Stimulated activated CD4-positive, alpha-beta T cell treated with anti-CD3 and anti-CD28 coated beads, Interleukin-4, amount 100 ng/mL, for 4 hours (primary cell): ENCODE results near the gene KIAA1614.

Experiments
- DNase-seq, 2 experiments: peaks; one replicate each; pipeline ENCODE4 v3.0.0-alpha.2; 2020

The KIAA1614 gene

DNA sequence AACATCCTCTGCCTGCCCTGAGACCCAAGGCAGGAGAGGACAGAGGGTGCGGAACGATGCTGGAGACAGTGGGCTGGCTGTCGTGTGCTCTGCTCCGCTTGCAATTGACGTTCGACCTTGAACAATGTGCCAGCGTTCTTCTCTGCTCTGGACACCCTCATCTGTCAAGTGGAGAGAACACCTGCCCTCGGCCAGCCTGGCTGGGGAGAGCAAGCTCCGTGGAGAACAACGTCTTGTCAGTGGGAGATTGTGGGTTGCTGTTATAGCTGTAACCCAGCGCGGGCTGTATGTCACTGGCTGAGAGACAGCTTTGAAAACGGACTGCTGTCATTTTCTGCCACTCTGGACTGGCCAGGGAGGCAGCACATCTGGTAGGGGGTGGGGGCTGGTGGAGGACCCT is 14.7 kb downstream of the KIAA1614 start:
- DNase-seq: no peak

DNA sequence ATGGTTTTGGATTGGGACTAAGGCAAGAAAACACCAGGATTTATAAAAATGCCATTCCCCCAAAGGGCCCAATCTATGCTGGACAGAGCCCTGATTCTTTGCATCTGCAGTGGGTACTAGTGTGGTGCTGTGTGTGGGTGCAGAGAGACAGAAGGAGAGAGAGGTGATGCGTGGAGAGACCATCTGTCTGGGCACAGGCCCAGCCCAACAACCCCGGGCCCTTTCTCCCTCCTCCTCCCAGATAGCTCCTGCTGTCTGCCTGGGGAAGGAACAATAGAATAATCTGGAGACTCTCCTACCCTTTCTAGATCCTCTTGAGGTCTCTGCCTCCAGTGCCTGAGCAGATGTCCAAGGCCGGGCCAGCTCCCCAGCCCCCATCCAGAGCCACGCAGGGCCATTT is 15.1 kb downstream of the KIAA1614 start:
- DNase-seq: no peak

DNA sequence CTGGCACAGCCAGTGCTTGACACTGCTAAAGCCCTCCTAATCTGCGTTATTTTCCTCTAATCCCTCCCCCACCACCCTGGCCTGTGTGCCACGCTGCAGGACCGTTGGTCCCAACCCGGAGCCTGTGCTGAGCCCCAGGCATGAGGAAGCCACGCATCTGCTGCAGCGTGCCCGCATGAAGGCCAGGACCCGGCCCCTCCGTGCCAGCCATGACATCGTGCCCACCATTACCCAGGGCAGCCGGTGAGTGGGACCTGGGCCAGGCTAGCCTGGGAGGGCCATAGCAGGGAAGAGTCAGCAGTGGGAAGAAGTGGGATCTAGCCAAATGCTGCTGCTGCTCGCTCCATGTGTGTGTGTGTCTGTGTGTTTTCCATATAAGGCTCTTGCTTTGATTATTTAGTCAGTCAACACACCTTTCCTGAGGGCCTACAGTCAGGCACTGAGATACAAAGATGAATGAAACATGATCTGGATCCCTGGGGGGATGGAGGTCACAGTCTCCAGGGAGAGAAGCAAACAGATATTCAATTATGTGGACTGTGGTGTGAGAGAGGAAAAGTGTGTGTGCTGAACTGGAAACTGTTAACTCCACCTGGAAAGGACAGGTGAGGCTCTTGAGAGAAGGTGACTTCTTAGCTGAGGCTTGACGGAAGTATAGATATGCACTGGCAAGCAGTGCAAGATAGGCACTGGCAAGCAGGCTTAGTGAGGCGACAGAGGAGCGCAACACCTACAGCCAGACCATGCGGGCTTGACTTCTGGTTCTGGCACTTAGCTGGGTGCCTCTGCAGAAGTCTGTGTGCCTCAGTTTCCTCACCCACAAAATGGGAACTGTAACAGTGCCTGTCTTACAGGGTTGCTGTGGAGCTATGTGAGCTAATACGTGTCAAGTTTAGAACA is 15.9 kb downstream of the KIAA1614 start:
- DNase-seq: no peak

DNA sequence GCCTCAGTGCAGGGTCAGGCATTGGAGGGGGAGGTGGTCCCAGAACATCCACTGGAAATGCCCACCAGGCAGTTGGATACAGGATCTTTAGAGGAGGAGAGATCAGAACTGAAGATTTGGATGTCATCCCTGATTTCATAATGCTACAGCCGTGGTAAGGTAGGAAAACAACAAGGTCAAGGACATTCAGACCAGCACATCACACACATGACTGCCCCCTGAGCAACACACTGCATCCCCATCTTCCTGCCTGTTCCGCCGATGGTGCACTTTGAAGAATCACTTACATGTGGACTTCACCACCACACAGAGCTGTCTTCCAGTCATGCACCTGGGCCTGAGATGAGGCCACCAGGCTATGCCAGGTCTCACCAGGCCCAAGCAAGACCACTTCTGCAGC is 16.7 kb downstream of the KIAA1614 start:
- no peak for DNase-seq

DNA sequence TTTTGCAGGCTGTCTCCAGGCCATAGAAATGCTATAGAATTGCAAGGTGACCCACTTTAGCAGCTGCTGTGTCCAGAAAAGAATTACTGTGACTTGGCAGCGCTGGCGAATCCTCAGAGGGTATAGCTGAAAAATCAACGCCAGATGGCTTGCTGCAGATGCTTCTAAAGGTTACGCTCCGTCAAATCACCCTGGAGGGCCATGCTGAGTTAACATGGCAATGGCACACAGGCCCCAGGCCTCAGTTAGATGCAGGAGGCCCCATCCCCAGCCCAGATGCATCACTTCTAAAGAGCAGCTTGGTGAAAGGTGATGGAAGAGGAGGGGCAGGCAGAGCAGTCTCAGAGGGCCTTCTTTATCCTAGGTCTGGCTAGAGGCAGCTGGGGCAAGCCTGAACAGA is 18.0 kb downstream of the KIAA1614 start:
- no peak for DNase-seq

DNA sequence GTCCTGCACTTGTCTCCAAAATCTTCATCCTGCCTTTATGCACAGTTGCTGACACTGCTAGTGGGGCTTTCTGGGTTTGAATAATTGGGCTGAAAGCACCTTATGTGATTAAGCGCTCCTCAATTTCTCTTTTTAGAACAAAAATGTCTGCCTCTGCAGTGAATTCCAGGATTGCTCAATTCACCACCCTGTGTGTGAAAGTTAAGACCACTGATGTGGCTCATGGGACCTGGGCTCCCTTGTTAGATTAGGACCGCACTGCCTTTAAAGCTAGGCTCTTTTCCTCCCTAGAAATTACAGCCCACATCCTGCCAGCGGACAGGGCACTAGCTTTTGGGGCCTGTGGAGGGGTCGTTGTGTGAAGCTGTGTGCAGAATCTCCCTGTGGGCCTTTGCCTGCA is 18.8 kb downstream of the KIAA1614 start:
- DNase-seq: no peak

DNA sequence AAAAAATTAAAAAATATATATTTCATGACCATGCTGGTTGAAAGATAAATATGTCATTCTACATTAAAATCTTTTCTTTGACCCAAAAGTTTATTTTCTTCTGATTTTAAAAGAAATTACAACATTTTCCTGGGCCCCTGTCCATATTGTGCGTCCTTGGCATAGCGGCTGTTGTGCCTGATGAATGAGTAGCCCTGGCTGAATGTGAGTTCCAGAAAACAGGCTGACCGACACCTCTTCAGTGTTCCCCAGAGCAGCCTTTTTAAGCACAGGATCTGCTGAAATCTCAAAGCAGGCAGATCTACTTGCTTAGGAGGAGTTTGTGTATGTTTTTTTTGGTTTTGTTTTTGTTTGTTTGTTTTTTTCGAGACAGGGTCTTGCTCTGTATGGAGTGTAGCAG is 19.7 kb downstream of the KIAA1614 start:
- DNase-seq: no peak

DNA sequence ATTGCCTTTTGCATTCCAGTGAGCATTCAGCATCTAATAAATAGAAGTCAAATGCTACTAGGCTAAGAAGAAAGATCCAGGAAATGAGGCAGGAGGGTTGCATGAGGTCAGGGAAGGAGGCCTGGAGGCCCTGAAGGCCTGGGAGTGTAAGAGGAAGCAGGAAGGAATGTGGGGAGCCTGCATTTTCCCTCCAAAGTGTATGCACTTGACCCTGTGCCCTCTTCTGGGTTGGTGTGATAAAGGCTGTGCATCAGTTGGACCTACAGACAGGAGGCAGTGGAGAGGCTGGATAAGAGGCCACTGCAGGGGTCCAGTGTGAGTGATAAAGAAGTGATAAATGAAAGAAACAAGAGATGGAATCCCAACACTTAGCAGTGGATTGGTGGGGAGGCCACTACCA is 20.4 kb downstream of the KIAA1614 start:
- no peak for DNase-seq

DNA sequence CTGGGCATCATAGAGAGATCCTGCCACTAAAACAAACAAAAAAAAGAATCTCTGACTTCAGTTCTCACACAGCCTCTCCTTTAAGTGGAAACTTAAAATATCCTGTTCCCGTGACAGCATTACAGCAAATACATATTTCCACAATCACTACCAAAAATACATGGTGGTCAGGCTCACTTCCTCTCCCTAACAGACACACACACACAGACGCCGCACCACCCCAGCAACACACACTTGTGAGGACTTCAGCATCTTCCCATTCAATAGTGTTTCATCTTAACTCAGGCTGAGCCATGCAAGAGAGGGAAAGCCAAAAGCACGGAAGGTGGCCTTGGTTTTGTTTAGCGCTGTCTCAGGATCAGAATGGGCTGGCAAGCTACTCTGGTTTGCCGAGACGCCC is 21.9 kb downstream of the KIAA1614 start:
- no peak for DNase-seq

DNA sequence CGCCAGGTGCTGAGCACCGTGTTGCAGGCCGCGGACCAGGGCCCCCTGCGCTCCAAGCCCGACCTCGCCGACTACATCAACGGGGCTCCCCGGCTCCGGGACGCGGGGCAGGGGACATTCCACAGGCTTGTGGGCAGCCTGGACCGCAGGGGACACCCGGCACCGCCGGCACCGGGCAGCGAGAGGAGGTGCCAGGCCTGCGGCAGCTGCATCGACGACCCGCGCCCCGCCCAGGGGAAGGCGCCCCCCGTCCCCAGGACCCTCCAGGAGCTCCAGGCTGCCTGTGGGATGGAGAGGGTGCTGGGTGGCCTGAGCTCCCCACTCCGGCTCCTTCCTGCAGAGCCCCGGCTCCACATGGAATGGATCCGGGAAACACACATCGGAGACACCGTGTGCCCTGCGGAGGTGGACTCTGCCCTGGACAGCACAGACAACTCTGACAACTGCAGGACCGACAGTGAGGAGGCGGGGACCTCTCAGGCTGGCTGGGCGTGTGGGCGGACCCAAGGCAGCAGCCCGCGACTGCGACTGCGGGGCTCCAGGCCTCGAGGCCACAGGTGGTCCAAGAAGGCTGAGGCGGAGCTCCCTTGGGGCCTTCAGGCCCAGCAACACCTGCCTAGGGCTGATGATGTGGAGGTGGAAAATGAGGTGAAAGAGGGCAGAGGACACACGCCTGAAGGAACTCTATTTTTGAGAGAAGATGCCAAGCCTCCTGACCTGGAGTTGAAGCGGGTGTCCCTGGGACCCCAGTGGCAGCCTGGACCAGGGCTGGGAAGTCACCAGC is 22.8 kb downstream of the KIAA1614 start:
- no peak for DNase-seq

DNA sequence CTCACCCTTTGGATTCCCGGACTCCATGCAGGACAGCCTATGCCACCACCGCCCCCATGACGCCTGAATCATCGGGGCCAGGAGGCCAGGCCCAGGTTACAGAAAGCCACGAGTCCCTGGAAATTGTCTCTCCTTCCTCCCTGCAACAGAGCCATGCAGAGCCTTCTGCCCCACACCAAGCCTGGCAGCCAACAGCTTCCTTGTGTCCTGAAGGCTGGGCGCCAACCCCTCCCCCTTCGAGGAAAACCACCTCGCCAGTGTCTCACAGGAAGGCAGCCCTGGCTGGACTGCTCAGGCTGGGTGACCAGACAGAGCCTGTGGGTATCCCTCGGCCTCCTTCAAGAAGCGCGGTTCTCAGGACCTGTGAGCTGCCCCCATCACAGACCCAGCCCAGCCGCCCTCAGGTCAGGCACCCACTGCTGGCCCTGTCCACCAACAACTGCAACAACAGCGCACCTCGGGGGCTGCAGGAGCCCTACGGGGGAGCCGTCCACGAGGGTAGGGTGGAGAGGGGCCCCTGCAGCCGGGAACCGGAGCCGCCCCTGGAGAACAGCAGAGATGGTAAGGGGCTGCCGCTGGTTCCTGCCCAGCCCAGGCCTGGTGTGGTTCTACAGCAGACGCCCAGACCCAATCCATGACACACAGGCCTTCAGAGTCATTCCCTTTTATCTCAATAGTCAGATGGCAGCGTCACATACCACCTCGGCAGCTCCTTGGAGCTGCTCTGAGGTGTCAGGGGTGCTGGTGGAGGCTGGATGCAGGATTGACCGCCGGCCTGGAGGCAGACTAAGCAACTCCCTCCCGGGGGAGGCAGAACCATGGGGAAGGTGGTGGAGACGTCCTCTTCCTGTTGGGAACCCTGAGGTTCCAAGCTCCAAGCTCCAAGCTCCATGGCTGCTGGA is 23.7 kb downstream of the KIAA1614 start:
- no peak for DNase-seq

DNA sequence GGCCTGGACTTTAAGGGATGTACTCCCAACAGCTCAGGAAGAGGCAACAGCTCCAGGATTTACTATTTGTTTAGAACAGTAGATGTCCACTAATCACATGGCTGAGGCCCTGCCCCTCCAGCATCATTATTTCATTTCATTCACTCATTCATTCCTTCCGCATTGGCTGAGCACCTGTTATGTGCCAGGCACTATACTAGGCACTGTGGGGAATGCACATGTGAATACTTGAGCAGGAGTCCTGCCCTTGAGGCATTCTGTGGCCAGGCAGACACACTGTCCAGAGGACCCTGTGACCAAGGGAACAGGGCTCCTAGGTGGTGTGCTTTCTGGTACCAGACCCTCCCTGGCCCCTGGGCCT is 24.3 kb downstream of the KIAA1614 start:
- no peak for DNase-seq

DNA sequence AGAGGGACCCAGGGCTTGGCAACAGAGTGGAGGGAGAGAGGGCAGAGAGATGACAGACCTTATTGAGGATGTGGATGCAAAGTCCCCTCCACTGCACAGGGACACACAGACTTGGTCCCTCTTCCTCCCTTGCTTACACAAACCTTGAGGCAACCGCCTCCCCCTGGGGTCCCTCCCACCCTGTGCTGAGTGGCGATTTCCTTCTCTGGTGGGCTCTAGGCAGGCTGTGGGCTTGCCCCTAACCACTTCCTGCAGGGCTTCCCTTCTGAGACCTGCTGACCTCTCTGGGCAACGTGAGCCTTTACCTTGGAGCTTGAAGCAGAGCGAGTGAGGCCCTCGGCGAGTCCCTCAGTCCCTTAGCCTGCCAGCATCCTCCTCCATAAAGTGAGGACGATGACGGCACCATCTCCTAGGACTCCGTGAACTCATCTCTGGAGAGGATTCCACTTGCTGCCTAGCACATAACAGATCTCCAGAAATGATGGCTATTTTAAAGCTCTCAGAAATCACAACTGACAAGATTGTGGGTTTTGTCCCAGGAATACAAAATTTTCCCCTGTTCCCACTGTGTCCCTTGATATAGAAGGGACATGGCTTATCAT is 25.0 kb downstream of the KIAA1614 start:
- no peak for DNase-seq

DNA sequence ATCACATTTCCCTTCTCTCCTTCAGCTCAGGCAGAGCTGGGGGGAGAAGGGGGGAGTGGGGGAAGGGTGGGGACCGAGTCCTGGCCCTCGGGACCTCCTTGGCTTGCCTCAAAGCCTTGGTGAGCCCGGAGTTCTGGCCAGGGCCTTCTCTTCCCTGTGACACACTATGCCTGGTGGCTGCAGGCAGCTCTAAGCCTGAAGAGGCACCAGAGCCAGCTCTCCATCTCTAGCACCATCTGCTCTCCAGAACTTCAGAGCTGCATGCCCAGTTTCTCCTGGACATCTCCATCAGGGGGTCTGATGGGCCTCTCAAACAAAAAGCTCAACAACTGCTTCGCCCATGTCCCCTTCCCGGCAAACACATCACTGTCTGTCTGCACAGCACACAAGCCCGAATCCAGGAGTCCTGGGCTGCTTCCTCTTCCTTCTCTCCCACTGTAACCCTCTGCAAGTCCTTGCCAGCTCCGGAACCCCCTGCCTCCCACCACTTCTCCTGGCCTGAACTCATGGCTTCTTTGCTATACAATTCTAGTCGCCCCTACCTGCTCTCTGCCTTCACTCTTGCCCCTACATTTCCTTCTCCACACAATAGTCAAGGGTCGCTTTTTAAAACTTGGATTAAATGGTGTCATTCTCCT is 26.5 kb downstream of the KIAA1614 start:
- no peak for DNase-seq

DNA sequence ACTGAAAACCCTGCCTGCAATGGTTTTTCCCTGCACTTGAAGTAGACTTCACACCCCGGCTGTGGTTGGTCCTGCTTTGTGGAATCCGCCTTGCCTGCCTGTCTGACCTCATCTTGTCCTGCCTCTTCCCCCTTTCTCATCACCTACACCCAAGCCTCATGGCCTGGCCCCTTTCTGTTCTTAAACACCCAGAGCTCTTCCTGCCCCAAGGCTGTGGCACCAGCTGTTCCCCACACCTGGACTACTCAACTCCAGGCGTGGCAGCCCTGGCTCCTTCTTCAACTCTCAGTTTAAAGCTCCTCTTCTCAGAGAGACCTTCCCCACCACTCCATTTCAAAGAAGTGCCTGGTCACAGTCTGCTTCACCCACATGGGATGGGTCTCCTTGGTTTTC is 27.0 kb downstream of the KIAA1614 start:
- no peak for DNase-seq

DNA sequence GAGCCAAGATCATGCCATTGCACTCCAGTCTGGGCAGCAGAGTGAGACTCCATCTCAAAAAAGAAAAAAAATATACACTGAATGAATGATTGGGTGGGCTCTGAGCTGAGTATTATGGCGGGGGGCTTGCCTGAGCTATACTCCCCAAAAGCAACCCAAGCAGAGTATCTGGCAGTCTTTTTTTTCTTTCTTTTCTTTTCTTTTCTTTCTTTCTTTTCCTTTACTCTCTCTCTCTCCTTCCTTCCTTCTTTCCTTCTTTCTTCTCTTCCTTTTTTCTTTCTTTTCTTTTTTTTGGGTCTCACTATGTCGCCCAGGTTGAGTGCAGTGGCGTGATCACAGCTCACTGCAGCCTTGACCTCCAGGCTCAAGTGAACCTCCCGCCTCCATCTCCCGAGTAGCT is 27.7 kb downstream of the KIAA1614 start:
- DNase-seq: no peak

DNA sequence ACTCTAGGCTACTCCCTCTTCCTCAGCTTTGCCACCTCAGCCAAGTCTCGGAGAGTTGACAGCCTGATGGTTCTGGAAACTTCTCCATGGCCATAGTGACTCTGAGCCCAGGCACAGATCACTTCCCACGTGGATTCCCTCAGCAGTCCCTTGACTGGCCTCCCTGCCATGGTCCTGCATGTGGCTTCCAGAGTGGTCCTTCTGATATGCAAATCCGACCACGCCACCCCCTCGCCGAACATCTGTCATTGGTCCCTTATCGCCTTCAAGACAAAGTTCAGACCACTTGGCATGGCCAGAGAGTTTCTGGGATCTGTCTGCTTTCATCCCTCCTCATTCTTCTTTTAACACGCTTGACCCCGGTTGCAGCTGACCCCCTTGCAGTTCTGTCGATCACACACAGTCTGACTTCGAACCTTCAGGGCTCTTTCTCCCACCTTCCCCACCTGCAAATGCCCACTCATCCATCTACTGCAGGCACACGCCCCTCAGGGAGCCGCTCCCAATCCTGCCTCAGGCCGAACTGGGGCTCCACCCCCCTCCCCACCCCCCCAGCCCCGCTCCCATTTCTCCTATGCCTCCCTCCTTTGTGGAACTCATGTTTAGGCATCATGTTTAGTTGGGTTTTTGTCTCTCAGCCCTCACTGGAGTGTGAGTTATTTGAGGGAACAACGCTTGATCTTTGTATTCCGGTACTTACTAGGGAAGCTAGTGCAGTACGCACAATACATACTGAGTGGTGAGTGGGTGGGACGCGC is 29.0 kb downstream of the KIAA1614 start:
- no peak for DNase-seq

DNA sequence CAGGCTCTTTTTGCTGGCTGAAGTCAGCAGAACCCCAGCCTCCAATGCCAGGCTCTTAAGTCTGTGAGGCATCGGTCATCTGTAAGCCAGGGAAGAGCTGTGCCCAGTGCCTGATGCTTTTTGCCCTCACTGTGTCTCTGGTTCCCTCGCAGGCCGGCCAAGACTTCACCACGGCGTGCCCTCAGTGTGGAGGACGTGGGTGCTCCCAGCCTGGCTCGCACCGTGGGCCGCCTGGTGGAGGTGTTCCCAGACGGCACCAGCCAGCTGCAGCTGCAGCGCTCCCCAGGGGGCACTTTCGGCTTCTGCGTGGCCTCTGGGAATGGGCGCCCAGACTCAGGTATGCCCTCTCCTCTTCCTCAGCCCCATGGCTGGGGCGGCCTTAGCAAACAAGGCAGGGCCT is 32.5 kb downstream of the KIAA1614 start:
- no peak for DNase-seq

DNA sequence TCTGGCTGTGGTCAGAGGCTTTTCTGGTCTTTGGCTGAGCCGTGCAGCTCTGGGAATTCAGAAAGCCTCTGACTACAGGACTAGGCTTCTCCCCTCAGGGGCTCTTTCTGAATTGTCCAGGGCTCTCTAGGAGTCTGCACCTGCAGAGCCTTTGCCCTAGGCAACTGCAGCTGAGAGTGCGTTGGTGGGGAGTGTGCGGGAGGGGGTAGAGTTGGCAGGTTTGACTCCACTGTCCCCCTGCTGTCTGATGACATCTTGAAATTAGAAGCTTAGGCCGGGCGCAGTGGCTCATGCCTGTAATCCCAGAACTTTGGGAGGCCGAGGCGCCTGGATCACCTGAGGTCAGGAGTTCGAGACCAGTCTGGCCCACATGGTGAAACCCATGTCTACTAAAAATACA is 32.9 kb downstream of the KIAA1614 start:
- no peak for DNase-seq

DNA sequence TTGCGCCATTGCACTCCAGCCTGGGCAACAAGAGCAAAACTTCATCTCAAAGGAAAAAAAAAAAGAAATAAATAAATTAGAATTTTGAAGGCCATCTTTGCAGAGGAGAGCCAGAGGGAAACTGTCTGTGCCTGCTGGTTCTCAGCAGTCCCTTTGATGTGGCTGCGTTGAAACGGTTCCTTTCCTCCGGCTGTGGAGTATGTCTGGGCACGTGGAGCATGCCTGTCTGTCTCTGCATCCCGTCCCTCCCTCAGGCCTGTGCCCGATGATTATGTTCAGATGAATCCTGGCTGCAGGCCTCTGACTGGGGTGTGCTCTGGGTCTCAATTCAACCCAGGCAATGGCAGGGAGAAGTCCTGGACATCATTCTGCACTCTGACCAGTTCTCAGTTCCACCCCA is 33.4 kb downstream of the KIAA1614 start:
- no peak for DNase-seq
